Mucosa of gallbladder (tissue), 1 donor: Measurements from ENCODE around the gene XYLT1. TPM values are rescaled to one million over a fixed set of nuclear protein-coding genes. Genes with fewer than 3 reads are reported as not detected.
"Not testable (repeated sequence)": the region's sequence is repeated elsewhere in the genome, so short reads cannot be mapped to it uniquely, and the experiment has no call there.

ENCODE experiments used
- DNase-seq: peaks from one replicate; pipeline ENCODE4 v3.0.0-alpha.2; 2020; ENCODE audit warnings: low spot score
- total RNA-seq: library from RNA; stranded (reverse); gene quantifications from one replicate; pipeline ENCODE4 v1.2.1, GENCODE V29; 2021
- donor health status: DM: no; HTN: no; CAD: no.

The XYLT1 gene
- total RNA-seq, 1 donor from 2014 or later, result 8.6 TPM

- DNase-seq, result no peak
Measured at GRCh38 chr16:17483351-17483750, 12.6 kb upstream of the XYLT1 start.

GRCh38 chr16:17482341-17482740 lies 11.6 kb upstream of the XYLT1 start:
- not testable (repeated sequence) for DNase-seq

GRCh38 chr16:17481736-17482135 lies 11.0 kb upstream of the XYLT1 start:
- DNase-seq, result no peak

- not testable (repeated sequence) for DNase-seq
Measured at GRCh38 chr16:17477260-17477545, 6.4 kb upstream of the XYLT1 start.

- DNase-seq, result peak; percentile 47
Measured at GRCh38 chr16:17476414-17477259, 5.9 kb upstream of the XYLT1 start.

GRCh38 chr16:17475104-17475503 lies 4.3 kb upstream of the XYLT1 start:
- no peak for DNase-seq

GRCh38 chr16:17474572-17474971 lies 3.8 kb upstream of the XYLT1 start:
- no peak for DNase-seq

GRCh38 chr16:17474037-17474436 lies 3.3 kb upstream of the XYLT1 start:
- no peak for DNase-seq

- no peak for DNase-seq
Measured at GRCh38 chr16:17471719-17472461, 1.1 kb upstream of the XYLT1 start.

- no peak for DNase-seq
Measured at GRCh38 chr16:17470182-17470907, 415 bp downstream of the XYLT1 start.

GRCh38 chr16:17469741-17470181 lies 999 bp downstream of the XYLT1 start:
- DNase-seq, result no peak

GRCh38 chr16:17469011-17469740 lies 1.6 kb downstream of the XYLT1 start:
- no peak for DNase-seq

GRCh38 chr16:17468611-17469010 lies 2.1 kb downstream of the XYLT1 start:
- DNase-seq, result no peak

- peak; percentile 73 for DNase-seq
Measured at GRCh38 chr16:17467923-17468540, 2.7 kb downstream of the XYLT1 start.

- no peak for DNase-seq
Measured at GRCh38 chr16:17466876-17467275, 3.9 kb downstream of the XYLT1 start.

- no peak for DNase-seq
Measured at GRCh38 chr16:17465460-17465859, 5.3 kb downstream of the XYLT1 start.

GRCh38 chr16:17463335-17463734 lies 7.4 kb downstream of the XYLT1 start:
- DNase-seq, result no peak

GRCh38 chr16:17461951-17462729 lies 8.6 kb downstream of the XYLT1 start:
- no peak for DNase-seq

GRCh38 chr16:17460890-17461289 lies 9.9 kb downstream of the XYLT1 start:
- no peak for DNase-seq

GRCh38 chr16:17459903-17460521 lies 10.7 kb downstream of the XYLT1 start:
- DNase-seq, result no peak
